IMR-90 (cell line): Measurements from ENCODE around the gene GNG12. TPM values are rescaled to one million over a fixed set of nuclear protein-coding genes. Genes with fewer than 3 reads are reported as not detected.
A peak's percentile ranks its signal among the peaks of the same experiment; 100 is the strongest.

ENCODE experiments used
- ATAC-seq: fragments of 200-7000 bp; cut with Tn5 transposase; 2 replicates; pipeline ENCODE4 v1.9.1; 2020; ENCODE audit warnings: low read depth, mild to moderate bottlenecking, moderate library complexity
- BruUV-seq: library from RNA; stranded (reverse); fragments of 400-500 nt; replicated peaks from 2 replicates; lab custom pipeline; 2021; lab: Mats Ljungman, UMichigan
- CTCF ChIA-PET: fragments of 300-600 bp; formaldehyde crosslinking; extraction: SDS; loops from one replicate; lab custom pipeline; 2021; ENCODE audit warnings: antibody characterized with exemption; lab: Yijun Ruan, JAX
- POLR2A ChIA-PET: fragments of 300-600 bp; sonication (Branson Sonifier 250); formaldehyde crosslinking; loops from one replicate; lab custom pipeline; 2022; ENCODE audit warnings: antibody characterized with exemption; ENCODE audit not compliant: unreplicated experiment; lab: Charles Lee
- DNase-seq: peaks from one replicate; pipeline ENCODE4 v3.0.0; 2013
- H2AFZ ChIP-seq: replicated peaks from 2 replicates; pipeline ENCODE3; 2013; ENCODE audit warnings: low read length, mild to moderate bottlenecking; ENCODE audit not compliant: poor library complexity
- H2AK5ac ChIP-seq: 2 replicates; pipeline ENCODE4 v1.6.1; 2013; ENCODE audit warnings: low read depth, low read length, inconsistent platforms
- H2AK9ac ChIP-seq: replicated peaks from 2 replicates; pipeline ENCODE3; 2013; ENCODE audit warnings: mild to moderate bottlenecking, low read depth, low read length, moderate library complexity; ENCODE audit not compliant: poor library complexity
- H2BK120ac ChIP-seq: 2 replicates; pipeline ENCODE4 v1.6.1; 2013; ENCODE audit warnings: low read depth, low read length, inconsistent platforms
- H2BK15ac ChIP-seq: 3 replicates; pipeline ENCODE4 v1.6.1; 2013; ENCODE audit warnings: low read depth, low read length, inconsistent platforms
- H2BK20ac ChIP-seq: 2 replicates; pipeline ENCODE4 v1.6.1; 2013; ENCODE audit warnings: low read depth, mild to moderate bottlenecking, inconsistent platforms, low read length, moderate library complexity
- H2BK5ac ChIP-seq: 2 replicates; pipeline ENCODE4 v1.6.1; 2013; ENCODE audit warnings: mild to moderate bottlenecking, low read depth, low read length, inconsistent platforms; ENCODE audit not compliant: poor library complexity, severe bottlenecking
- H3K14ac ChIP-seq: replicated peaks from 2 replicates; pipeline ENCODE4 v1.6.1; 2013; ENCODE audit warnings: low read depth, low read length, inconsistent platforms
- H3K18ac ChIP-seq: 2 replicates; pipeline ENCODE4 v1.6.1; 2013; ENCODE audit warnings: low read depth, low read length, control low read depth
- H3K23ac ChIP-seq: 2 replicates; pipeline ENCODE4 v1.6.1; 2013; ENCODE audit warnings: low read depth, low read length, inconsistent platforms
- H3K27ac ChIP-seq: 2 replicates; pipeline ENCODE4 v1.5.1; 2013; ENCODE audit warnings: mild to moderate bottlenecking, control low read depth, low read length; ENCODE audit not compliant: insufficient read depth
- H3K27me3 ChIP-seq: 2 replicates; pipeline ENCODE4 v1.6.1; 2013; ENCODE audit warnings: low read length; ENCODE audit not compliant: control insufficient read depth, insufficient read depth
- H3K36me3 ChIP-seq: 2 replicates; pipeline ENCODE4 v1.6.1; 2013; ENCODE audit warnings: low read length, mixed read lengths; ENCODE audit not compliant: control insufficient read depth, insufficient read depth
- H3K4ac ChIP-seq: 2 replicates; pipeline ENCODE4 v1.6.1; 2013; ENCODE audit warnings: low read depth, low read length, inconsistent platforms
- H3K4me1 ChIP-seq: 2 replicates; pipeline ENCODE4 v1.6.1; 2013; ENCODE audit warnings: low read length, mixed read lengths; ENCODE audit not compliant: control insufficient read depth, insufficient read depth
- H3K4me2 ChIP-seq: 2 replicates; pipeline ENCODE4 v1.6.1; 2013; ENCODE audit warnings: low read depth, mild to moderate bottlenecking, control low read depth, low read length, moderate library complexity
- H3K4me3 ChIP-seq: 2 replicates; pipeline ENCODE4 v1.5.1; 2013; ENCODE audit warnings: low read depth, mild to moderate bottlenecking, control low read depth, low read length, moderate library complexity; ENCODE audit not compliant: insufficient read depth
- H3K56ac ChIP-seq: 2 replicates; pipeline ENCODE4 v1.6.1; 2013; ENCODE audit warnings: low read length, inconsistent platforms; ENCODE audit not compliant: insufficient read depth; ENCODE audit errors: extremely low read depth
- H3K79me1 ChIP-seq, 2 experiments: 2 replicates each; pipeline ENCODE4 v1.6.1; 2013; ENCODE audit warnings: low read length in 2 of 2, inconsistent platforms in 1 of 2, low read depth in 1 of 2
- H3K9ac ChIP-seq: 2 replicates; pipeline ENCODE4 v1.6.1; 2013; ENCODE audit warnings: low read depth, low read length, control low read depth
- H3K9me1 ChIP-seq: 2 replicates; pipeline ENCODE4 v1.6.1; 2013; ENCODE audit warnings: low read length, inconsistent platforms; ENCODE audit not compliant: insufficient read depth
- H3K9me3 ChIP-seq: 2 replicates; pipeline ENCODE4 v1.6.1; 2013; ENCODE audit warnings: low read length; ENCODE audit not compliant: control insufficient read depth, insufficient read depth
- H4K20me1 ChIP-seq: 2 replicates; pipeline ENCODE4 v1.6.1; 2013; ENCODE audit warnings: low read length, inconsistent platforms; ENCODE audit not compliant: insufficient read depth
- H4K5ac ChIP-seq: 2 replicates; pipeline ENCODE4 v1.6.1; 2013; ENCODE audit warnings: mild to moderate bottlenecking, low read depth, low read length, control low read depth
- H4K8ac ChIP-seq, 2 experiments: 2 replicates each; pipeline ENCODE4 v1.6.1; 2013; ENCODE audit warnings: low read depth in 2 of 2, low read length in 2 of 2, control low read depth in 1 of 2, inconsistent platforms in 1 of 2
- H4K91ac ChIP-seq: 2 replicates; pipeline ENCODE4 v1.6.1; 2013; ENCODE audit warnings: low read depth, low read length, inconsistent platforms; ENCODE audit not compliant: insufficient read depth
- CEBPB ChIP-seq: IDR thresholded peaks from 2 replicates; pipeline ENCODE4 v1.6.1; 2012; ENCODE audit warnings: low read depth, low read length, improper control_type of control experiment
- CTCF ChIP-seq: conservative IDR thresholded peaks from 2 replicates; pipeline ENCODE4 v1.5.1; 2012; ENCODE audit warnings: mild to moderate bottlenecking, low read depth, low read length, improper control_type of control experiment
- ELK1 ChIP-seq: fragments of 150-350 bp; IDR thresholded peaks from 2 replicates; pipeline ENCODE4 v1.6.1; 2016; ENCODE audit warnings: low read depth, mild to moderate bottlenecking, low read length, moderate library complexity, borderline replicate concordance
- FOS ChIP-seq: fragments of 150-350 bp; IDR thresholded peaks from 2 replicates; pipeline ENCODE4 v1.6.1; 2016; ENCODE audit warnings: low read depth, low read length
- MAFK ChIP-seq: IDR thresholded peaks from 2 replicates; pipeline ENCODE4 v1.6.1; 2012; ENCODE audit warnings: low read depth, low read length, improper control_type of control experiment
- MAZ ChIP-seq: IDR thresholded peaks from 2 replicates; pipeline ENCODE4 v1.6.1; 2012; ENCODE audit warnings: low read depth, mild to moderate bottlenecking, low read length, improper control_type of control experiment, moderate library complexity, borderline replicate concordance
- MXI1 ChIP-seq: IDR thresholded peaks from 2 replicates; pipeline ENCODE4 v1.6.1; 2012; ENCODE audit warnings: low read depth, mild to moderate bottlenecking, low read length, moderate library complexity, borderline replicate concordance
- NFE2L2 ChIP-seq: fragments of 150-350 bp; IDR thresholded peaks from 2 replicates; pipeline ENCODE4 v1.6.1; 2016; ENCODE audit warnings: low read depth, mild to moderate bottlenecking, low read length
- SMC3 ChIP-seq: fragments of 150-350 bp; IDR thresholded peaks from 2 replicates; pipeline ENCODE4 v1.6.1; 2016; ENCODE audit warnings: low read depth, mild to moderate bottlenecking, antibody characterized with exemption, low read length, moderate library complexity
- USF2 ChIP-seq: fragments of 150-350 bp; IDR thresholded peaks from 2 replicates; pipeline ENCODE4 v1.6.1; 2017; ENCODE audit warnings: mild to moderate bottlenecking, antibody characterized with exemption, low read length, low read depth
- WGBS, 2 experiments: methylation state at CpG; one replicate each; pipeline versions ENCODE4 v1.1.5 to v1.1.7; 2013; ENCODE audit warnings: missing lambda C conversion rate in 2 of 2; ENCODE audit not compliant: insufficient read length in 1 of 2; ENCODE audit errors: extremely low coverage in 2 of 2; 5-methylcytosine and 5-hydroxymethylcytosine counted together
- dilution Hi-C: fragments of 300-500 bp; cut with HindIII; formaldehyde crosslinking; loops from one replicate; pipeline ENCODE4 v1.14.3; 2018; ENCODE audit warnings: low sequenced_read_pairs; ENCODE audit not compliant: unreplicated experiment
- in situ Hi-C: fragments of 300-500 bp; cut with MboI; formaldehyde crosslinking; loops from 3 replicates; pipeline ENCODE4 v1.14.3; 2019; ENCODE audit warnings: low sequenced_read_pairs, inconsistent platforms, mixed read lengths
- intact Hi-C: fragments of 100-400 bp; cut with micrococcal nuclease; formaldehyde crosslinking; loops from 2 replicates; pipeline ENCODE4 v1.10.0; 2022
- polyA plus RNA-seq, 3 experiments: library from polyadenylated mRNA; depleted of rRNA; stranded (reverse); fragments of >200 nt; gene quantifications; 2 replicates each; pipeline ENCODE4 v1.2.3, GENCODE V29; 2012; ENCODE audit warnings: low replicate concordance in 1 of 3
- total RNA-seq: library from RNA; depleted of rRNA; stranded (reverse); fragments of >200 nt; gene quantifications from 2 replicates; pipeline ENCODE4 v1.2.3, GENCODE V29; 2012

GNG12 gene
- total and polyA plus RNA-seq, 2 of the 4 experiments (the other 2 are of a cell fraction): 92.3 to 132 TPM

GRCh38 chr1:67734323-67734690, 99.0 kb downstream of the GNG12 start:
- no peak overlapping the region for H3K27ac ChIP-seq

More at GRCh38 chr1:67734323-67734690, 99.0 kb downstream of the GNG12 start:
- ChIA-PET POLR2A (no interaction called here), CTCF (no interaction called here)
- H3K4me1 ChIP-seq: peaks cover 16% of the 10 kb centered on the region
- H4K20me1 ChIP-seq: peaks cover 6% of the 10 kb centered on the region
- no peak overlapping the region for H3K4me3 ChIP-seq
- DNase-seq (no peak), ATAC-seq (no peak)
- peaks cover 3% of the 10 kb centered on the region; the same call in 1 of the 2 replicates for H3K36me3 ChIP-seq
- dilution Hi-C loops: no loop called here
- 0 out of 4 replicates have a peak overlapping the region, but pooled peaks of 1 of the 2 experiments have one; percentile 19 for H4K8ac ChIP-seq
- no peak overlapping the region for H3K9ac ChIP-seq
- no peak overlapping the region for H4K91ac ChIP-seq
- H2BK5ac ChIP-seq: no peak overlapping the region
- peaks cover 44 to 84% of the 10 kb centered on the region in 2 experiments for H3K79me1 ChIP-seq
- no CpG with 5 or more reads among the region's 3 CpGs for WGBS, 2 experiments
- peaks cover 39% of the 10 kb centered on the region for H3K9me1 ChIP-seq
- peak overlapping the region; percentile 27; the same call in 1 of the 2 replicates for H2AK5ac ChIP-seq
- BruUV-seq: no TSS peak
- H2BK20ac ChIP-seq: no peak overlapping the region
- intact Hi-C loops: no loop called here
- H2AK9ac ChIP-seq: no peak overlapping the region
- H4K5ac ChIP-seq: no peak overlapping the region
- H3K56ac ChIP-seq: no peak overlapping the region
- no peaks in the 10 kb centered on the region for H3K9me3 ChIP-seq
- no peak overlapping the region; the same call in 1 of the 2 replicates for H3K4ac ChIP-seq
- H2BK15ac ChIP-seq: no peak overlapping the region
- no peak overlapping the region for H3K4me2 ChIP-seq
- no peaks in the 10 kb centered on the region for H3K27me3 ChIP-seq
- in situ Hi-C loops: no loop called here
- no peak for TF ChIP-seq MXI1
- TF ChIP-seq ELK1: no peak
- no peak for TF ChIP-seq SMC3
- no peak for TF ChIP-seq USF2
- no peak for TF ChIP-seq CEBPB
- no peak for TF ChIP-seq FOS
- TF ChIP-seq NFE2L2: no peak
- no peak for TF ChIP-seq MAFK
- no peak for TF ChIP-seq CTCF
- no peak for TF ChIP-seq MAZ
- H3K14ac ChIP-seq: no peak overlapping the region
- no peak overlapping the region for H3K18ac ChIP-seq
- H2BK120ac ChIP-seq: no peak overlapping the region
- 0 out of 2 replicates have a peak overlapping the region, but pooled peaks have one; percentile 24 for H3K23ac ChIP-seq
- no peak overlapping the region for H2AFZ ChIP-seq
